Endothelial cell of umbilical vein (primary cell): Measurements from ENCODE around the gene PPP1CA. TPM values are rescaled to one million over a fixed set of nuclear protein-coding genes. Genes with fewer than 3 reads are reported as not detected.
A peak's percentile ranks its signal among the peaks of the same experiment; 100 is the strongest.

Source experiments
- BruUV-seq: library from RNA; stranded (reverse); fragments of 400-500 nt; replicated peaks from 2 replicates; lab custom pipeline; 2021; lab: Mats Ljungman, UMichigan
- CTCF ChIA-PET: fragments of 300-600, 350-600 bp; sonication (Branson Sonifier 250); formaldehyde crosslinking; loops from one replicate; lab custom pipeline; 2021; ENCODE audit warnings: antibody characterized with exemption, inconsistent platforms; lab: Charles Lee
- POLR2A ChIA-PET: fragments of 300-600, 350-600 bp; sonication (Branson Sonifier 250); formaldehyde crosslinking; loops from one replicate; lab custom pipeline; 2021; ENCODE audit warnings: antibody characterized with exemption, inconsistent platforms; lab: Charles Lee
- DNase-seq: peaks from one replicate; pipeline ENCODE4 v3.0.0-alpha.2; 2011; ENCODE audit warnings: low read depth, low spot score
- FAIRE-seq: peaks from 2 replicates; lab custom pipeline; 2011; peaks lifted over from hg19 to GRCh38; lab: Jason Lieb, UNC
- H2AFZ ChIP-seq: 2 replicates; pipeline ENCODE4 v1.6.0; 2012; ENCODE audit warnings: low read depth, low read length, control low read depth, inconsistent platforms
- H3K27ac ChIP-seq: 2 replicates; pipeline ENCODE4 v1.5.1; 2011; ENCODE audit warnings: low read depth, mild to moderate bottlenecking, control low read depth, low read length, moderate library complexity; ENCODE audit not compliant: insufficient read depth
- H3K27me3 ChIP-seq, 2 experiments: 2 replicates each; pipeline versions ENCODE4 v1.6.0 to v1.6.1; 2011; ENCODE audit warnings: low read length in 2 of 2, mixed read lengths in 1 of 2; ENCODE audit not compliant: control insufficient read depth in 2 of 2, insufficient read depth in 2 of 2
- H3K36me3 ChIP-seq, 2 experiments: 2 replicates in 1 of 2; 3 replicates in 1 of 2; pipeline ENCODE4 v1.5.1; 2011; ENCODE audit warnings: low read length in 2 of 2, mild to moderate bottlenecking in 1 of 2, moderate library complexity in 1 of 2; ENCODE audit not compliant: control insufficient read depth in 2 of 2, insufficient read depth in 2 of 2; ENCODE audit errors: extremely low read depth in 1 of 2
- H3K4me1 ChIP-seq: 3 replicates; pipeline ENCODE4 v1.5.1; 2011; ENCODE audit warnings: mild to moderate bottlenecking, low read length; ENCODE audit not compliant: control insufficient read depth, insufficient read depth; ENCODE audit errors: extremely low read depth
- H3K4me2 ChIP-seq: 2 replicates; pipeline ENCODE4 v1.6.1; 2011; ENCODE audit warnings: low read length, control low read depth, mixed read lengths; ENCODE audit not compliant: insufficient read depth
- H3K4me3 ChIP-seq, 3 experiments: fragments of 200-600 bp in 1 of 3; sonication (generic), shearing (Covaris generic) in 1 of 3; replicated peaks in 1 of 3; 2 replicates each; pipeline ENCODE4 v1.5.1; 2011 to 2016; ENCODE audit warnings: control low read depth in 3 of 3, low read length in 3 of 3, mild to moderate bottlenecking in 2 of 3, inconsistent platforms in 1 of 3, low read depth in 1 of 3, moderate library complexity in 1 of 3; ENCODE audit not compliant: insufficient read depth in 1 of 3
- H3K79me2 ChIP-seq: 2 replicates; pipeline ENCODE4 v1.6.0; 2012; ENCODE audit warnings: low read length, inconsistent platforms; ENCODE audit not compliant: control insufficient read depth, insufficient read depth
- H3K9ac ChIP-seq: replicated peaks from 2 replicates; pipeline ENCODE3; 2011; ENCODE audit warnings: low read length, control low read depth; ENCODE audit not compliant: insufficient read depth; ENCODE audit errors: extremely low read depth
- H3K9me1 ChIP-seq: replicated peaks from 3 replicates; pipeline ENCODE4 v1.6.0; 2011; ENCODE audit warnings: mild to moderate bottlenecking, low read length; ENCODE audit not compliant: control insufficient read depth, insufficient read depth; ENCODE audit errors: extremely low read depth
- H3K9me3 ChIP-seq: replicated peaks from 2 replicates; pipeline ENCODE4 v1.5.1; 2012; ENCODE audit warnings: low read length, inconsistent platforms; ENCODE audit not compliant: control insufficient read depth, insufficient read depth
- H4K20me1 ChIP-seq: replicated peaks from 2 replicates; pipeline ENCODE3; 2011; ENCODE audit warnings: mild to moderate bottlenecking, low read length; ENCODE audit not compliant: control insufficient read depth, insufficient read depth; ENCODE audit errors: extremely low read depth
- CTCF ChIP-seq, 2 donors: IDR thresholded peaks; 1 replicate in 1 of 2; 2 replicates in 1 of 2; pipeline ENCODE4 v1.5.1; 2011; ENCODE audit warnings: low read length in 2 of 2, mild to moderate bottlenecking in 2 of 2, moderate library complexity in 2 of 2, control low read depth in 1 of 2, inconsistent platforms in 1 of 2, low read depth in 1 of 2; ENCODE audit not compliant: insufficient read depth in 1 of 2; ENCODE audit errors: extremely low read depth in 1 of 2
- JUN ChIP-seq: IDR thresholded peaks from 2 replicates; pipeline ENCODE4 v1.6.1; 2011; ENCODE audit warnings: borderline replicate concordance, low read depth; ENCODE audit not compliant: insufficient read length, insufficient read depth
- MAX ChIP-seq: IDR thresholded peaks from 2 replicates; pipeline ENCODE4 v1.6.1; 2011; ENCODE audit not compliant: insufficient read depth, insufficient read length
- POLR2A ChIP-seq: IDR thresholded peaks from 2 replicates; pipeline ENCODE4 v1.6.1; 2012; ENCODE audit warnings: low read depth, mild to moderate bottlenecking, control low read depth, low read length
- POLR2AphosphoS5 ChIP-seq: IDR thresholded peaks from 2 replicates; pipeline ENCODE4 v1.6.1; 2012; ENCODE audit warnings: low read depth, mild to moderate bottlenecking, control low read depth, low read length, moderate library complexity; ENCODE audit not compliant: insufficient read depth
- dilution Hi-C: fragments of 300-500 bp; cut with MboI; formaldehyde crosslinking; loops from one replicate; pipeline ENCODE4 v1.15.0; 2019; ENCODE audit warnings: low sequenced_read_pairs; ENCODE audit not compliant: extremely low pct_ligation_motif_present
- intact Hi-C: fragments of 100-400 bp; cut with micrococcal nuclease; formaldehyde crosslinking; loops from one replicate; pipeline ENCODE4 v1.10.0; 2022
- polyA plus RNA-seq, 4 experiments: library from polyadenylated mRNA; depleted of rRNA in 3 of 4; stranded (reverse) in 3 of 4; unstranded in 1 of 4; fragments of >200 nt; gene quantifications; 2 replicates each; pipeline versions ENCODE4 v1.2.1 to v1.2.3, GENCODE V29; 2011 to 2012; ENCODE audit warnings: missing spikeins in 1 of 4
- total RNA-seq: library from RNA; stranded (reverse); gene quantifications from 2 replicates; pipeline ENCODE4 v1.2.3, GENCODE V29; 2021

The PPP1CA gene
- total and polyA plus RNA-seq, 2 donors (not counting 3 experiments of a cell fraction or from before 2014, with no cell fraction given), result 192 to 419 TPM

- H3K36me3 ChIP-seq, result no peaks in the 10 kb centered on the region
- peaks cover 0 to 4% of the 10 kb centered on the region in 2 experiments for H3K27me3 ChIP-seq
- H3K9me3 ChIP-seq, result no peaks in the 10 kb centered on the region
- H3K4me1 ChIP-seq, result peaks cover 4% of the 10 kb centered on the region
- H3K79me2 ChIP-seq, result no peaks in the 10 kb centered on the region
- H3K27ac ChIP-seq, result peak overlapping the region; percentile 51
- dilution Hi-C loops (no loop called here), intact Hi-C loops (loop anchor here (1.0 to 2.0 kb wide), 2 partner anchors 19 to 44 kb away; no protein-coding TSS in a partner anchor)
- peak overlapping the region in 2 of 3 experiments; percentile 37 to 56 for H3K4me3 ChIP-seq
- BruUV-seq, result no TSS peak
- POLR2A ChIA-PET, result interaction anchor here (0.7 to 1.0 kb wide), 2 partner anchors 19 to 51 kb away, joined by 4 to 8 read pairs; partner anchors contain the start of gene PPP1CA
- peak; percentile 92 for DNase-seq
- H3K9me1 ChIP-seq, result no peaks in the 10 kb centered on the region
- TF ChIP-seq POLR2AphosphoS5, result peak; percentile 72
- no peak for TF ChIP-seq MAX
- no peak for TF ChIP-seq JUN
- no peak for TF ChIP-seq CTCF (IDR thresholded peaks at IDR 0.05; ENCODE audit: extremely low read depth in 1 of 2, insufficient read depth in 1 of 2, low read depth in 1 of 2, low read length in 2 of 2)
- peak; percentile 66 for TF ChIP-seq POLR2A
- peak overlapping the region; percentile 56 for H3K9ac ChIP-seq
- H4K20me1 ChIP-seq, result no peaks in the 10 kb centered on the region
- CTCF ChIA-PET, result interaction anchor here (0.9 to 2.7 kb wide), 4 partner anchors 14 to 31 kb away, joined by 3 to 19 read pairs (median 4); partner anchors contain the start of genes PPP1CA and TBC1D10C
- peak; percentile 82 for FAIRE-seq
- peak overlapping the region; percentile 82 for H3K4me2 ChIP-seq
- H2AFZ ChIP-seq, result peak overlapping the region; percentile 87
These were observed 19.2 kb upstream of the PPP1CA start for GRCh38 chr11:67420646-67421429.
